Endothelial cell (in vitro differentiated cells): ENCODE data around the gene C1orf56. TPM values are rescaled to one million over a fixed set of nuclear protein-coding genes. Genes with fewer than 3 reads are reported as not detected.
A peak's percentile ranks its signal among the peaks of the same experiment; 100 is the strongest.

Source experiments
- DNase-seq: peaks from one replicate; pipeline ENCODE4 v3.0.0; 2021; ENCODE audit warnings: low spot score
- H3K27ac Mint-ChIP-seq: one replicate; pipeline ENCODE4 v1.8.0; 2021; ENCODE audit warnings: mixed read lengths, inconsistent platforms; ENCODE audit not compliant: unreplicated experiment
- H3K27me3 Mint-ChIP-seq: one replicate; pipeline ENCODE4 v1.8.0; 2021; ENCODE audit warnings: mild to moderate bottlenecking, moderate library complexity, mixed read lengths, inconsistent platforms; ENCODE audit not compliant: unreplicated experiment
- H3K36me3 Mint-ChIP-seq: one replicate; pipeline ENCODE4 v1.8.0; 2021; ENCODE audit warnings: mild to moderate bottlenecking, low read depth, mixed read lengths, inconsistent platforms; ENCODE audit not compliant: unreplicated experiment
- H3K4me1 Mint-ChIP-seq: one replicate; pipeline ENCODE4 v1.8.0; 2021; ENCODE audit warnings: mild to moderate bottlenecking, mixed read lengths, inconsistent platforms; ENCODE audit not compliant: unreplicated experiment
- H3K4me3 Mint-ChIP-seq: one replicate; pipeline ENCODE4 v1.8.0; 2021; ENCODE audit warnings: mild to moderate bottlenecking, mixed read lengths, inconsistent platforms; ENCODE audit not compliant: unreplicated experiment
- H3K9me3 Mint-ChIP-seq: one replicate; pipeline ENCODE4 v1.8.0; 2021; ENCODE audit warnings: mixed read lengths, inconsistent platforms; ENCODE audit not compliant: unreplicated experiment
- total RNA-seq: library from RNA; stranded (reverse); fragmentation: NEBNext Ultra II Directional; extraction: Animal tissue kit (Norgen Biotek cat#: 25700); gene quantifications from one replicate; pipeline ENCODE4 v1.2.1, GENCODE V29; 2021; ENCODE audit not compliant: unreplicated experiment
- TF ChIP-seq, protein P1 (sequence below): fragments of 200-600 bp; sonication (generic); IDR thresholded peaks from one replicate; pipeline ENCODE4 v1.5.0; 2021; ENCODE audit warnings: antibody characterized with exemption; ENCODE audit not compliant: unreplicated experiment

The C1orf56 gene
- total RNA-seq, 1 donor from 2014 or later: 1.0 TPM

DNA sequence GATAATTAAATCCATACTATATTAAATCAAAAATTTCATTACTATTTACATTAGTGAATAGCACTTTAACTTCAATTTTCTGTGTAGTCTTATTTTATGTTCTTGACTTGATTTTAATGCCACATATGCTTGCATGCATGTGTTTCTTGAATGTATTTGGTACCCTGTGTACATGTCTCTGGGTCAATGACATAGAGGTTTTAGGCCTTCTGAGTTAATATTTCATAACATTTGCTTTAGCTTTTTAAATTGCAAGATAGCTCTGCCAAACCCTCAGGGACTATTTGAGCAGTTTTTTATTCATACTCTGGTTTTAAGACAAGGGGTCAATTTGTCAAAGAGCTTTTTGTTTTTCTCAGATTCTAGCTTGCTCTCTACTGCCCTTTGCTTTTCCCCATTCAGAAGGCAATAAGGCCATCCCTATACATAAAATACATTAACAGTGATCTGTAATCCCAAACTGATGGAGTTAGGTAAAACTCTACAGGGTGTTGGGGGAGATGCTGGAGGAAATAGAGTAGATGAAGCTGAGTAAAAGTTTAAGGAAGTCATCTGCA, 17.6 kb downstream of the C1orf56 start:
- Mint-ChIP-seq H3K4me1 (peaks cover 28% of the 10 kb centered on the region), H3K4me3 (peak overlapping the region; percentile 84), H3K9me3 (no peaks in the 10 kb centered on the region), H3K36me3 (peaks cover 13% of the 10 kb centered on the region), H3K27me3 (peaks cover 2% of the 10 kb centered on the region), H3K27ac (peak overlapping the region; percentile 90)
- TF ChIP-seq, protein P1, sequence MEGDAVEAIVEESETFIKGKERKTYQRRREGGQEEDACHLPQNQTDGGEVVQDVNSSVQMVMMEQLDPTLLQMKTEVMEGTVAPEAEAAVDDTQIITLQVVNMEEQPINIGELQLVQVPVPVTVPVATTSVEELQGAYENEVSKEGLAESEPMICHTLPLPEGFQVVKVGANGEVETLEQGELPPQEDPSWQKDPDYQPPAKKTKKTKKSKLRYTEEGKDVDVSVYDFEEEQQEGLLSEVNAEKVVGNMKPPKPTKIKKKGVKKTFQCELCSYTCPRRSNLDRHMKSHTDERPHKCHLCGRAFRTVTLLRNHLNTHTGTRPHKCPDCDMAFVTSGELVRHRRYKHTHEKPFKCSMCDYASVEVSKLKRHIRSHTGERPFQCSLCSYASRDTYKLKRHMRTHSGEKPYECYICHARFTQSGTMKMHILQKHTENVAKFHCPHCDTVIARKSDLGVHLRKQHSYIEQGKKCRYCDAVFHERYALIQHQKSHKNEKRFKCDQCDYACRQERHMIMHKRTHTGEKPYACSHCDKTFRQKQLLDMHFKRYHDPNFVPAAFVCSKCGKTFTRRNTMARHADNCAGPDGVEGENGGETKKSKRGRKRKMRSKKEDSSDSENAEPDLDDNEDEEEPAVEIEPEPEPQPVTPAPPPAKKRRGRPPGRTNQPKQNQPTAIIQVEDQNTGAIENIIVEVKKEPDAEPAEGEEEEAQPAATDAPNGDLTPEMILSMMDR: no peak
- no peak for DNase-seq

DNA sequence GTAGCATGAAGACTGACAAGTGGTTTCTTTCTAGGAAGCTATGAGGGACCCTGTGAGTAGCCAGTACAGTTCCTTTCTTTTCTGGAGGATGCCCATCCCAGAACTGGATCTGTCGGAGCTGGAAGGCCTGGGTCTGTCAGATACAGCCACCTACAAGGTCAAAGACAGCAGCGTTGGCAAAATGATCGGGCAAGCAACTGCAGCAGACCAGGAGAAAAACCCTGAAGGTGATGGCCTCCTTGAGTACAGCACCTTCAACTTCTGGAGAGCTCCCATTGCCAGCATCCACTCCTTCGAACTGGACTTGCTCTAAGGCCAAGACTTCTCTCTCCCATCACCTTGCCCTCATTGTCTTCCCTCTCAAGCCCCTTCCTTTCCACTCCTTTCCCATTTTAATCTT, 19.6 kb downstream of the C1orf56 start:
- no peak for DNase-seq
- TF ChIP-seq, protein P1: no peak
- Mint-ChIP-seq H3K4me1 (peaks cover 20% of the 10 kb centered on the region), H3K27ac (no peak overlapping the region), H3K27me3 (peaks cover 9% of the 10 kb centered on the region), H3K9me3 (no peaks in the 10 kb centered on the region), H3K36me3 (peaks cover 9% of the 10 kb centered on the region), H3K4me3 (no peak overlapping the region)

DNA sequence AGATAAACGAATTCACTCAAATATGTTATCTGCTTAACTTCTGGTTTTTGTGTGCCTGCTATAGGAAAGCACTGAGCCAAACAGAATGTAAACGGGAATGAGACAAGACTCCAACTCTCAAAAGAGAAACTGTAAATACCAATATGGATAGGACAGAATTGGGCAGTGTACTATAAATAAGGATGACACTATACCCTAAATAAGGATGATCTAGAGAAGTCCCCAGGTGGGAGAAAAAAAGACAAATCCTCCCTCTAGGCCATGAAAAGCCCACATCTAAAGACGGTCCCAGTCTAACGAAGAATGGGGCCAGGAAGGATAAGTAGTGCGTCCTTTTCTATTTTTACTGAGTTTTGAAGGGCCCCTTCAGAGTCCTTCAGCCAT, 21.5 kb downstream of the C1orf56 start:
- peak overlapping the region; percentile 13 for H3K27ac Mint-ChIP-seq
- H3K4me1 Mint-ChIP-seq: peaks cover 13% of the 10 kb centered on the region
- peaks cover 9% of the 10 kb centered on the region for H3K36me3 Mint-ChIP-seq
- peak overlapping the region; percentile 7 for H3K4me3 Mint-ChIP-seq
- no peak for DNase-seq
- peaks cover 9% of the 10 kb centered on the region for H3K27me3 Mint-ChIP-seq
- no peaks in the 10 kb centered on the region for H3K9me3 Mint-ChIP-seq
- TF ChIP-seq, protein P1: no peak

DNA sequence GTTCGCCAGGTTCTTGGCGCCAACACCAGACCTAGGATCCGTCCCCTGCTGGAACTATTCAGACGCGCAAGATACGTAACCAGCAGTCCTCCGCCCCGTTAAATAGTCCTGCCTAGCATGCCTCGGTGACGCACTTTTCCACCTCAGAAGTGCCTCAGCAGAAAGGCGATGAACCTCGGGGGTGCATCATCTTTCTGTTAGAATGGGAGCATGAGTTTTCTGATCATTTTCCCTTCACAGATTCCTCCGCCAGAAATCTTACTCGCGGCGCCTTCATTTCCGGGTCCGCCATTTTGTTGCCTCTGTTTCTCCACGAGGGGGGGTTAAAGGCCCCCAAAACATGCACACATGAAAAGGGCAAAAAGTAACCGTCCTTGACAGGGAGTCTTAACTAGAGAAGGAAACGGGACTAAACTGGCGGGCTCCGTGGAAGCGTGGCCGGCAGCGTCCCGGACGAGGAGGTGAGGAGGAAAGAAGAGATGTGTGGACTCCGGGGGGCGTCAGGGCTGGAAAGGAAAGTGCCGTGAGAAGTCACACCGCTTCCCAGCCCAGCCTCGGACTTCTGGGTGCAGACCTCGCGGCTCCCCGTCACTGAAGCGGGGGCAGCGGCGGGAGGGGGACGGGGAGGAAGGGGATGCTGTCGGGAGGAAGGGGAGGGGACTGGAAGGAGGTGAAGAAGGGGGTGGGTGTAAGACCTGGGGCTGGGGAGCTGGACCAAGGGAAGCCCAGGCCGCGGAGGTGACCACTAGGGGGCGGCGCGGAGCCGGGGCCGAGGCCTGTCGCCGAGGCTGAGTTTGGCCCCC, 23.1 kb downstream of the C1orf56 start, which contains the start of gene GABPB2:
TSS of gene GABPB2 (plus strand) at position 288 of the 803 bp plus-strand sequence. CDS start 17,429 bp downstream, outside the sequence.
- peak within 1 kb of the TSS; percentile 100 for H3K27ac Mint-ChIP-seq
- peak within 1 kb of the TSS; percentile 92 for H3K4me3 Mint-ChIP-seq
- H3K9me3 Mint-ChIP-seq: no peaks in the 10 kb centered on the region
- peaks cover 9% of the 10 kb centered on the region for H3K27me3 Mint-ChIP-seq
- peak; percentile 91 for DNase-seq
- peaks cover 9% of the 10 kb centered on the region for H3K4me1 Mint-ChIP-seq
- TF ChIP-seq, protein P1: peak; percentile 90
- peaks cover 5% of the 10 kb centered on the region for H3K36me3 Mint-ChIP-seq

DNA sequence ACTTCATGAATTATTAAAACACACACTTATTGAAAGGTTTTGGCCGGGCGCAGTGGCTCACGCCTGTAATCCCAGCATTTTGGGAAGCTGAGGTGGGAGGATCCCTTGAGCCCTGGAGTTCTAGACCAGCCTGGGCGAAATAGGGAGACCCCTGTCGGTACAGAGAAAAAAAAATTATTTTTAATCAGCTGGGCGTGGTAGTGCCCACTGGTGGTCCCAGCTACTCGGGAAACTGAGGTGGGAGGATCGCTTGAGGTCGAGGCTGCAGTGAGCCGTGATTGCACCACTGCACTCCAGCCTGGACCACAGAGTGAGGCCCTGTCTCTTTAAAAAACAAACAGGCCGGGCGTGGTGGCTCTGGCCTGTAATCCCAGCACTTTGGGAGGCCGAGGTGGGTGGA, 24.7 kb downstream of the C1orf56 start:
- Mint-ChIP-seq H3K27me3 (peaks cover 9% of the 10 kb centered on the region), H3K4me1 (peaks cover 9% of the 10 kb centered on the region), H3K27ac (peak overlapping the region; percentile 54), H3K9me3 (no peaks in the 10 kb centered on the region), H3K4me3 (no peak overlapping the region), H3K36me3 (no peaks in the 10 kb centered on the region)
- TF ChIP-seq, protein P1: no peak
- no peak for DNase-seq
